GM18907 (cell line): ENCODE measurements around the gene STK10.

Experiments used
- ATAC-seq: cut with Tn5 transposase; IDR thresholded peaks from one replicate; pipeline ENCODE4 v1.9.1; 2021; ENCODE audit warnings: mild to moderate bottlenecking, moderate library complexity; ENCODE audit not compliant: unreplicated experiment

STK10 gene

DNA sequence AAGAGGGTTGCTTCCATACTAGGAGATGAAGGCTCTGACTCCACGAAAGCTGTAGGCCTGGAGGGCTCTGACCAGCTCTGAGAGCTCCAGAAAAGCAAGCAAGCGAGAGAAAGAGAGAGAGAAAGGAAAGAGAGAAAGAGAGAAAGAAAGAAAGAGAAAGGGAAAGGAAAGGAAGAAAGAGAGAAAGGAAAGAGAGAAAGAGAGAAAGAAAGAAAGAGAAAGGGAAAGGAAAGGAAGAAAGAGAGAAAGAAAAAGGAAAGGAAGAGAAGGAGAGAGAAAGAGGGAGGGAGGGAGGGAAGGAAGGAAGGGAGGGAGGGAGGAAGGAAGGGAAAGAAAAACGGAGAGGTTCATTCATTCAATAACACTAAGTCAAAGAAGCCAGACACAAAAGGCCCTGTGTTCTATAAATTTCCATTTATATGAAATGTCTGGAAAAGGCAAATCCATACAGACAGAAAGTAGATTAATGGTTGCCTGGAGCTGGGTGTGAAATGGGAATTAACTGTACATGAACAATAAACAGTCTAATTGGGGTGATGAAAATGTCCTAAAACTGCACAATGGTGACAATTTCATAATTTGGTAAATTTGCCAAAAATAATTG is 1.8 kb upstream of the STK10 start:
- ATAC-seq = no peak

DNA sequence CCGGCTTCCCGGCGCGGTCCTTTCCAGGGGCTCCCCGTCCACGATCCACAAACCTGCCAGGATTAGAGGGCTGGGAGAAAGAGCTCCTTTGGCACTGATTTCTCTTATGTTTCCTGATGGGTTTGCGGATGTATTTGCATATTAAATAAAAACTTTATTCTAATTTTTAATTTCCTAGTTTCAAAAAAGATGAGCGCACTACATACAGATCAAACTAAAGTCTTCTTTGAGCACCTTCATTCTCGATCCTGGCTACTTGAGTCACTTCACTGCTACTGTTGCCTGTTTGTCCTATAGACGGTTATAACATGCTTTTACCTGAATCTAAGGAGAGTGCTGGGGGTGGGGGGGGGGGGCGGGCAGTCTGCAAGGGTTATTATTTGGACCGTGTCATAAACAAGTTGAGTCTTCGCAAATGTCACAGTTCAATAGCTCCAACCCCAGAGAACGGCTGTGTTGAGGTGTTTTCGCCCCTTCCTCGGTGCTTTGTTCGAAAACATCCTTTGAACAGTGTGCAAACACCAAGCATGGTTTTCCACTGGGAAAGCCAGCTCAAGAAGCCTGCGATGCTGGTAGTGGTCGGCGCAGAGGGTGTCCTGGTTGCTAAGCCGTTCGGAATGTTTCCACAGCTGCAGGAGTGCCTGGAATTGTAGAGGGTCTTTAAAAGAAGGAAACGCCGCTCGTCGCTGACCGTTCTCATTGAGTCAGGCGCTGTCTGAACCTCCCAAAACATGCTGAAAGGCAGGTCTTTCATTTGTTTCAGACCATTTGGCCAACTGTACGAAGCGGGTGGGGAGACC is 1.1 kb upstream of the STK10 start:
- no peak for ATAC-seq

DNA sequence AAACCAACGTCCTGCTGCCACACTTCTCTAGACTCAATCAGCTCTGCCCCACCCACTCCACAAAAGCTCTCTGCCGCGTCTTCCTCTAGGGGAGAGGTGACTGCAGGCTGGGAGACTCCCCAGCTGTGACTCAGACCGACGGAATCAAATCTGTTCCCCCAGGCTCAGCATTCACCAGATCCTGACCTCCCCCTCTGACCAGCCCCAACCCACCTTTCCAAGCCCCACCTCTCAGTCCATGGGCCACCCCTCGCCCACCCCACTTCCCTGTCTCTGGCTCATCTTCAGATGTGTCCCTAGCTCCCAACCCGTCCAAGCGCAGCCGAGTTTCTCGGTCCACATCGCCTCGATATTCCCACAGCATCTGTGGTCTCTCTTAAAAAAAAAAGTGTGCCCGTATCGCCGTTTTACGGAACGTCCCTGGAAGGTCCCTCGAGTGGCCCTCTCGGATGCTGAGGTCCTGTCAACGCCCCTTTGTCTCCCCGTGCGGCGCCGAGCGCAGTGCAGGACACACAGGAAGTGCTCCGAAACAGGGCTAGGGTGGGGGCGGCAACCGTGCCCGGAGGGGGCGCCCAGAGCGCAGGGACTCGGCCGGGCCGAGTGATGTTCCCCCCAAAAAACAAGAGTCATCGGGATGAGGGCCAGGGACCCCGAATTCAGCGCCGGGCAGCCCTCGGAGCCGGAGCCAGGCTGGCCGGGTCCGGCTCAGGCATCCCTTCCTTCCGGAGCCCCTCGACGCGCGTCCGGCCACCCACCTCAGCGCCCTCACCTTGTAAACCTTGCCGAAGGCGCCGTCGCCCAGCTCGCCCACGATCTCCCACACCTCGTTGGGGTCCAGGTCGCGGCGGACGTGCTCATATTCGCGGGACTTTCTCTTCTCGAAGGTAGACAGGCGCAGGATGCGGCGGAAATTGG is 649 bp downstream of the STK10 start:
- peak; percentile 33 for ATAC-seq

DNA sequence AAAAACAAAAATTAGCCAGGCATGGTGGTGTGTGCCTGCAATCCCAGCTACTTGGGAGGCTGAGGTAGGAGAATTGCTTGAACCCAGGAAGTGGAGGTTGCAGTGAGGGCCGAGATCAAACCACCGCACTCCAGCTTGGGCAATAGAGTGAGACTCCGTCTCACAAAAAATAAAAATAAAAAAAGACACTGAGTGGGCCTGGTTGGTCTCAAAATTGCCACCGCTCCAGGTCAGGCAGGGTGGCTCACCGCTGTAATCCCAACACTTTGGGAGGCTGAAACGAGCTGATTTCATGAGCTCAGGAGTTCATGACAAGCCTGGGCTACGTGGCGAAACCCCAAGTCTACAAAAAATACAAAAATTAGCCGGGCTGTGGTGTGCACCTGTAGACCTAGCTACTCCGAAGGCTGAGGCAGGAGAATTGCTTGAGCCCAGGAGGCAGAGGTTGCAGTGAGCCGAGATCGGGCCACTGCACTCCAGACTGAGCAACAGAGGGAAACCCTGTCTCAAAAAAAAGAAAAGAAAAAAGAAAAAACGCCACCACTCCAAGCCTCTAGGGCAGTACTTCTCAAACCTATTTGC is 1.8 kb downstream of the STK10 start:
- ATAC-seq = no peak

DNA sequence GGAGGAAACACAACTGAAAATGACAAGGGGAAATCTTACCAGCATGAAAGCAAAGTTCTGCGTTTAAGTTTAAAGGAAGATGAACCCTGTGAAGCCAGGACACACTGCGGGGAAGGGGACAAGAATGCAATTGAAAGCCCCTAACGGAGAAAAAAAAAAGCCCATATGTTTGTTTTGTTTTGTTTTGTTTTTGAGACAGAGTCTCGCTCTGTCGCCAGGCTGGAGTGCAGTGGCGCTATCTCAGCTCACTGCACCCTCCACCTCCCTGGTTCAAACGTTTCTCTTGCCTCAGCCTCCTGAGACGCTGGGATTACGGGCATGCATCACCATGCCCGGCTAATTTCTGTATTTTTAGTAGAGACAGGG is 2.9 kb downstream of the STK10 start:
- no peak for ATAC-seq

DNA sequence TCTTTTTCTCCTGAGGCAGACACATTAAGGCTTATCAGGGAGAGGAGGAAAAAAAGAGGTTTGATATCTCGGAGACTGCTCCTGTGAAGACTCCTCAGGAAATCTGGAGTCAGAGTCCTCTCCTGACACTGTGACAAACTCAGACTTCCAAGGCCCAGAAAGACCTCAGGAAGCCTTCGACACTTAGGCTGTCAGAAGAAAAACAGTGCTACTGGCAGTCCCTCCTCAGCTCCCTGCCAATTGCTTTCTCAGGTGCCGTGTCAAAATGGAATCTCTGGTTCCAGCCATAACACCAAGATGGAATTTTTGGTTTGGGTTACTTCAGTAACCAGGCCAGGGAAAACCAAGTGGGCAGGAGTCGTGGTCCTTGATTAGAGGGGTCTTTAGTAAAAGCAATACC is 4.1 kb downstream of the STK10 start:
- ATAC-seq = no peak

DNA sequence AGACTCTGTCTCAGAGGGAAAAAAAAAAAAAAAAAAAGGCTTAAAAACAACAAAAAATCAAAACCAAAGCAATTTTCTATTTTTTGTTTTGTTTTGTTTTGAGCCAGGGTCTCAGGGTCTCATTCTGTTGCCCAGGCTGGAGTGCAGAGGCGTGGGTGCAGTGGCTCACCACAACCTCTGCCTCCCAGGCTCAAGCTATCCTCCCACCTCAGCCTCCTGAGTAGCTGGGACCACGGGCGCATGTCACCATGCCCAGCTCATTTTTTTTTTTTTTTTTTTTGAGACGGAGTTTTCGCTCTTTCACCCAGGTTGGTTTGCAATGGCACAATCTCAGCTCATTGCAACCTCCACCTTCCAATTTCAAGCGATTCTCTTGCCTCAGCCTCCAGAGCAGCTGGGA is 5.7 kb downstream of the STK10 start:
- no peak for ATAC-seq

DNA sequence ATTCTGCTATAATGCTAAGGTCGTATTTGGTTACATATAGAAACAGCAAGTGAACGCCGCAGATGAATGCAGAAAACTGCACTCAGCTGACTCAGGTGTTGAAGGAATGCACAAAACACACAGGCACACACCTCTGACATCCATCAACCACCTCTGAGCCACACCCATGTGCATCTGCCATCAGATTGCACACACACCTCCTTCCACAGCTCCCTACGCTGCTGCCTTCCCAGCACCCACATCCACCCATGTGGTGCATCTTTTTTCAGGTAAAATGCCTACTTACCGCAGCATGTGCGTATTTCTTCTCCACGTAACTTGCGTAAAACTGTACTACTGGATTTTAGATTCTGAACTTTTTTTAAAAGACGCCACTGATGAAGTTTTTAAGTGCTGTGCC is 7.1 kb downstream of the STK10 start:
- no peak for ATAC-seq

DNA sequence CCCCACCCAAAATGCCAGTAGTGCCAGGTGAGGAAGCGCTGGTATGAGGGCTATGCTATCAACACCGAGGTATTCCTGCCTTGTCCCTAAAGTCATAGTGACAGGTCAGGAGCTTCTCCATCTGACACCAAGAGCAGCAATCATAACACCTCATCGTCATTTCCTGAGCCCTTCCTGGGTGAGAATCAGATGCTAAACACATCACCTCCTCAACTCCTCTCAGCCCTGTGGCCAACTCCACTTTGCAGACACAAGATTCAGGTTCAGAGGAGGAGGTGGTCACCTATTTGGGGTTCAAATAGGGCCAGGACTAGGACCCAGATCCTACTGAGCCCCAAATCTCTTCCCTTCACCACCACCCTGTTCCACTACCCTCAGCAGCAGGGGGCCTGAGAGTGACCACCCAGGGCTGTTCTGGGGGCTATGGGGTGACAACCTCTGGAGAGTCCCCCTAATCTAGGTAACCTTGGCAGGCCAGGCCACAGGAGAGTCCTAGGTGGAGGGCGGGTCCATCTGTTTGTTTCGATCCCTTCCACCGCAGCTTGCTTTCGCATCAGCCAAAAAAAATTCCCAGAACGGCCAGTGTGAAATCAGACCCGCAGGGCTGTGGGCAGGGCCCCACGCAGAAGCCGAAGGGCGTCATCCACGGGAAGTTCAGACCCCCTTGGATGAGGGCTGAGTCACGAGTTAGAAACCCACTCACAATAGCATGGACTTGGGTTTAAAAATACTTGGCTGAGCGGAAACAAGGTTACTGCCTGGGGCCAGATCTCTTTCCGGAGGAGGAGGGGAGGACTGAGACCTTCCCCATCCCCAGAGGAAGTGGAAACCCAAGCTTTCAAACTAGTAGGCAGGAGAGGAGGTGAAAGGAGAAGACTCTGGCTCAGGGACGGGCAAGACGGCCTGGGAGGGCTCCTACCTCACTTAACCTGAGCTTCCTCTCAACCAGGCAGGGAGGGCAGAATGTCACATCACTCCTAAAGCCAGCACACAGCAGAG is 8.7 kb downstream of the STK10 start:
- peak; percentile 44 for ATAC-seq

DNA sequence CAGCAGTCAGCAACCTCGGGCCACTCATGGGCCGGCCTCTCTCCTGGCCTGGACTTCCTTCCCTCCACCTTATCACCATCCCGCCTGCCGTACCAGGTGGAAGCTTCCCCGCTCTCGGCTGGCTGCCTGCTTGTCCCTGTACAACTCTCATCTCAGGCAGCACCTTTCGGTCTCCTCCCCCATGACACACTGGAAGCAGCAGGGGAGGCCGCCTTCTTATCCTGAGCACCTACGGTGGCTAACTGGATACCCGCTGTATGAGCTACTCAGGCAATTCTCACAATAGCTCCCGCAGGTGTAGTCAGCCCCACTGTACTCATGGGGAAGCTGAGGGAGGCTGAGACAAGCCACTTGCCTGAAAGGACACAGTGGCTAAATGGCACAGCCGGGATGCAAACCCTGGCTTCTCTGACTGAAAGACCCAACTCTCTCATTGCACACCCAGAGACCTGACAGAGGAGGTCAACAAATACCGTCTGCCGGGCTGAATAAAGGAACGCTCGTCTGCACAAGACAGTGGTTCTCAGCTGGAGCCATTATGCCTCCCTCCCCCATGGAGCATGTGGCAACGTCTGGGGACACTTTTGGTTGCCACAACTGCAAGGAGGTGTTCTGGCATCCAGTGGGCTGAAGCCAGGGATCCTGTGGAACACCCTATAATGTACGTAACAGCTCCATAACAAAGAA is 9.6 kb downstream of the STK10 start:
- ATAC-seq = no peak

DNA sequence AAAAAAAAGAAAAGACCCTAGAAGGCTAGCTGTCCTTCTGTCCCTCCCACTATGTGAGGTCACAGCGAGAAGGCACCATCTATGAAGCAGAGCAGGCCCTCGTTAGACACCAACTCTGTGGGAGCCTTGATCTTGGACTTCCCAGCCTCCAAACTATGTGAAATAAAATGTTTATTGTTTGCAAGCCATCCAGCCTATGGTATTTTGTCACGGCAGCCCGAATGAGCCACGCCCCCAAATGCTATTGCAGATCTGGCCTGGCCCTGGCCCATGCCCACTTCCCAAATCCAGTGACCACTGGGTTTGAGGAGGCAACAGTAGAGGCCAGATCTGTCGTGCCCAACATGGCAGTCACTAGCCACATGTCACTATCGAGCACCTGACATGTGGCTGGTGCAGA is 10.8 kb downstream of the STK10 start:
- ATAC-seq = no peak

DNA sequence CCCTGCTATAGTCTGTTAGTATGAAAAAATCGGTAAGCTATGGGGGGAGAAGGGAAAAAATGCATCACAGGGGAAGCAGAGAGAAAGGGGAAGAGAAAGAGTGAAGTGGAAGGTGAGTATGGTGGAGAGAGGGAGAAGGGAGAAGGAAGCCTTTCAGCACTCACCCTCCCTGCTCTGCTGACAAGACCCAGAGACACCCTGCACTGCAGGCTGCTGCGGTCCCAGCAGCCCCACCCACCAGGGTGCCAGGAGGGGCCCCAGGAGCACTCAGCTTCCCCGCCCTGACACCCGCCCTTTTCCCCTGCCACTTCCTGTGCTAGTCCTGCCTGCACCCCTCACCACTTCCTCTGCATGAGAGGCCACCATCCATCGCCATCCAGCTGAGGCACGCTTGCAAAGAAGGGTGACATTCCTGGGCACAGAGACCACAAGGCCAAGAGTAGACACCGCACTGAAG is 12.7 kb downstream of the STK10 start:
- ATAC-seq = peak; percentile 63

DNA sequence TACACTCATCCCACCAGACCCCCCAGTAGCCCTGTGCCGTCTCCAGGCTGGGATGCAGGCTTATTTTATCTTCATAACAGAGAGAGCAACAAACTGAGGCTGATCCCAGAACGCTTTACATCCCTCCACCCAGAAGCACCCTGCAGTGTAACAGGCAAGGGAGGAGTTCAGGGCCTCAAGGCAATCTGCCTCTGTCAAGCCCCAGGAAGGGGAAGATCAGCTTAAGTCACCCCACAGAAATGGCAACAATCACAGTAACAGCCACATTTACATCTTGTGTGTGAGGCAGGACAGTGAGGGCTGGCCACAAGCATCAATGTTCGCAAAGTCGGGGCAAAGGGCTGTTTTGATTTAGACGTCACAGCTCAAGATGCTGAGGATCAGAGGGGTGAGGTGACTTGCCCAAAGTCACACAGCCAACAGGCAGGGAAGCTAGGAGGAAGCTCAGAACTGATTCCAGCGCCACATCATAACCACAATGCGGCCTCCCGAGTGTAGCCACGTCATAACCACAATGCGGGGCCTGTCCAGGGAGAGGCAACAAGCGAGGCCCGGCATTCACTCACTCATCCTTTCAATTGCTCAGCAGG is 14.4 kb downstream of the STK10 start:
- no peak for ATAC-seq

DNA sequence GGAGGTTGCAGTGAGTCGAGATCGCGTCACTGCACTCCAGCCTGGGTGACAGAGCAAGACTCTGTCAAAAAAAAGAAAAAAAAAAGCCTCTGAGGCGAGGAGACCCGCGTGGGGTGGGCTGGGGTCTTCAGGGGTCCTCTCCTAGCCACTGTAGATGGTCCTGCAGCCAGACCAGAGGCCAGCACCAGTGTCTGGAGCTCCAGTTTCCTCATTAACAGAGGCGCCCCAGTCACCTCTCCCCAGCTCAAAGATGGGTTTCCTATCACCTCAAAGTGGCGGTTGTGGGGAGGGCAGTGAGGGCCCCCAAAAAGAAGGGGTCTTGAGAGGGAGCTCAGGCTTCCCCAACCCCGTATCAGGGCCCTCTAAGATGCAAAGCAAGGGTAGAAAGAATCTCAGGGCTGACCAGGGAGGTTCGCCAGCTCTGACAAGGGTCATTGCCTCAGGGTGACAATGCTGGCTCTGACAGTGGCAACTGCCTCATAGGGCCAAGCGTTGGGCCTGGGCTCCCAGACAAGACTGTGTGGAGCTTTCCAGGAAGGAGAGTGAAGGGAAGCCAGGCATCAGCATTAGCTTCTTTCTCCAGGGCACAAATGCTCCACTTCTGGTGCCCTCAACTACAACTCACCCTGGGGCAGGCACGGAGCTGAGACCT is 15.0 kb downstream of the STK10 start:
- ATAC-seq = no peak

DNA sequence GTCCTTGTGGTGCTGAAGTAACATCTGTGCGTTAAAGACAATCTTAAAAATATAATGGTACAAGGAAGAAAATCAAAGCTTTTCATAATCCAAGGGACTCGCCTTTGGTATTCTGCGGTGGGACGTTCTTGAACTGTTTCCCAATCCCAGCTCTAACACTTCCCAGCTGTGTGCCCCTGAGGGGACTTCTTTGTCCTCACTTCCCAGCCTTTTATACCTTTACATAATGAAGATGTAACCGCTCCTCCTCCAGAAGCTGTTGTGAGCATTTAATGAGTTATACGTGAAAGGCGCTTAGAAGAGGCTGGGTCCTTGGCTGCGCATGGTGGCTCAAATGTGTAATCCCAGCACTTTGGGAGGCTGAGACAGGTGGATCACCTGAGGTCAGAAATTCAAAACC is 16.9 kb downstream of the STK10 start:
- ATAC-seq = no peak

DNA sequence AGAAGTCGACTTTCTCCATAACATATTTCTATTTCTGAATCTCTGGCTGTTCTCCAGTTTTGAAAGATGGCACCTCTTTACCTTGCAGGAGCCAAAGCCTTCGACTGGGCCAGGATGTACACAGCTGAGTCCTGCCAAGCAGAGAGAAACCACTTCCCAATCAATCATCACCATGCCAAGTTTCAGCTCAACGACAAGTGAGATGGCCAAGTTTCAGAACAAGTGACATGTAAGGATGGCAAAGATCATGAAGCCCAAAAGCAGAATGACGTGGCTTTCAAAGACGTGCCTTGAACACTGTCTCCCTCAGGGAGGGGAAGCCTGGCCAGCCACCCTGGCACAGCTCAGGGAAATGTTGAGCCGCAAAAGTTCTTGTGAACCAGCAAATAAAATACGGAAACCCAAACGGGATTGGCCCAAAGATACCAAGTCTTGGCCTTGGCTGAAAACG is 17.7 kb downstream of the STK10 start:
- ATAC-seq = no peak

DNA sequence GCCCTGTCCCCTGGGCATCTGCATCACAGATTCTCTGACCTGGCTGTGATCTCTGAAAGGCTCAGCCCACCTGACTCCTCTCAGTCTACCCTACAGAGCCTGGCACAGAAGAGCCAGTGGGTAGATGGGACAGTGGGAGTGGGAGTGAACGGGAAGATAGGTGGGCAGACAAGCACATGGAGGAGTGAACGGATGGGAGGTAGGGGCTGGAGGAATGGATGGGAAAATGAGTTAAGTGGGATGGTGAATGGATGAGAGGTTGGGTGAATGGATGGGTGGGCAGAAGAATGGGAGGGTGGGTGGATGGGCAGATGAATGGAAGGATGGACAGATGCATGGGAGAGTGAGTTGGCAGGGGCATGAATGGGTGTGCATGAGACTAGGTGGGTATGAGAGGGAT is 18.8 kb downstream of the STK10 start:
- no peak for ATAC-seq

DNA sequence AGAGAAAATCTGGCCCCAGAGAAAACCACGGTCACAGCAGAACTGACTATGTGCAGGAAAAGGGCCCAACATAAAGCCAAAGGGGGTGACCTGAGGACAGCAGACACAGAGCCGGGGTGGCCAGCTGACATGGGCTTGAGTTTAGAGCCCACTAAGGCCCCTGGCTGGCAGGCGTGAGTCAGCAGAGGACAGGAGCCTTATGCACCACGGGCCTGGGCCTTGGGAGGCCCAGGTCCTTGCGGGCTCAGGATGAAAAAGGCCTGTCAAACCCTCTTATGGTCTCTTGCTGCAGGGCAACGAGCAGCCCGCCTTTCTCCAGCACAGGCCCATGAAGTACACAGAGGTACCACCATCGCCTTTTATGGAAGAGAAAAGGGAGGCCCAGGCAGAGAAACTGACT is 19.7 kb downstream of the STK10 start:
- ATAC-seq = no peak

DNA sequence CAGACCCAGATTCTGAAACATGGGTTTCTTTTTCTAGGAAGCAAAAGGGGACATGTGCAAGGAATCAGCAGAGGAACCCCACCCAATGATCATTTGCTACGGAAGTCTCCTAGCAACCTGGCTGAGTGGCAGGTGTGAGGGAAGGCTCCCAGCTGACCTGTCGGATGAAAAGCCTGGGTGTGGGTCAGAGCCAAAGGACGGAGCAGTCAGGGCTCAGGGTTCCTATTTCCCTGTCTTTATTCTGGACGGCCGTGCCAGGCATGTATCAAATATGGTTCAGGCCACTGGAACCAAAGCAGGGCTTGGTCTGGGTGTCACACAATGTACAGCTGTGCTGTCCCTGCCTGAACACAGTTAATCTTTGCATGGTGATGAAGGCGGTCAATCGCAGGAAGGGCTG is 20.1 kb downstream of the STK10 start:
- no peak for ATAC-seq
